ENCODE results near the gene HDC.

GRCh38 chr15:50256188-50257041 lies 9.1 kb downstream of the HDC start:
- TF ChIP-seq GATA3 (IDR thresholded peaks at IDR 0.05; ENCODE audit: low read depth, low read length) = no peak
- TF ChIP-seq GATA2 (IDR thresholded peaks at IDR 0.05; ENCODE audit: low read depth, low read length) = no peak
